ENCODE measurements around the gene DYNC1I1.

DNA sequence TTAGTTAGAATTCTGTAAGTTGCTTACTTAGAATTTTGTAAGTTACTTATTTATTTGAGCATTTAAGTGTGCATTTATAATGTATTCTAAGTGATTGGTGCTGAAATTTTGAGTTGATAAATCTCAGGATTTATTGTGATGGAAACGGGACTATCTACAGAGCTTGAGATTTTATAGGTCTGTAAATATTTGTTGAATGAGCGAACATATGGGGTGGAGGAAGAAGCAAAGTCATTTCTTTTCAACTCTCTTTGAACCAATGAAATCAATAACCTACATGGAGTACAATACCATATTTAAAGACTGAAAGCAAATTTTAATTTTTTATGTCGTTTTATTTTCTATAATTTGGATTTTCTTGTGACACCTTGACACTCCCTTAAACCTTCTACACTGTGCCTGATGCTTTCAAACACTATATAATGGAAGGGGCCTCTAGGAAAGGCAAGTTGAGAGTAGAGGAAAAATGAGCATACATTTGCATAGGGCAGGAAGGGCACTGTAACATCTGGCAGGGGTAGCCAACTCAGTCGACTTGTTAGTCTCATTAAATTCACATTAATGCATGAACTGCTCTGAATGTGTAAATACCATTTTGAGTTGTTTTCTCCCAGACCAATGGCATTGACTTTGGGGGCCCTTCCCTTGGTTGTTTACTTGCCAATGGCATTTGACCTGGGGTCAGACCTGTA lies 204.2 kb downstream of the DYNC1I1 start:
- TF ChIP-seq GATA2 (IDR thresholded peaks at IDR 0.05; ENCODE audit: low read depth, low read length) (no peak), GATA3 (IDR thresholded peaks at IDR 0.05; ENCODE audit: low read depth, low read length) (no peak)
